Ovary (tissue), 9 donors: ENCODE measurements around the gene KDM2B. TPM values are rescaled to one million over a fixed set of nuclear protein-coding genes. Genes with fewer than 3 reads are reported as not detected.

Source experiments
- DNase-seq, 5 donors: peaks; one replicate each; pipeline ENCODE4 v3.0.0-alpha.2; 2019 to 2020
- H3K27ac ChIP-seq, 2 donors: fragments of 200-600 bp; one replicate each; pipeline versions ENCODE4 v1.5.1 to v1.8.0; 2019 to 2022
- H3K27me3 ChIP-seq: fragments of 200-600 bp; one replicate; pipeline ENCODE4 v1.8.0; 2022
- H3K36me3 ChIP-seq: fragments of 200-600 bp; sonication (generic); one replicate; pipeline ENCODE4 v1.5.1; 2019
- H3K4me1 ChIP-seq: one replicate; pipeline ENCODE4 v1.8.1; 2013; ENCODE audit warnings: mild to moderate bottlenecking, moderate library complexity; ENCODE audit not compliant: insufficient read depth
- H3K4me3 ChIP-seq: fragments of 200-600 bp; sonication (generic); one replicate; pipeline ENCODE4 v1.5.1; 2017
- H3K9me3 ChIP-seq, 2 donors: fragments of 200-600 bp in 1 of 2; sonication (generic) in 1 of 2; one replicate each; pipeline versions ENCODE4 v1.5.1 to v1.8.1; 2013 to 2019; ENCODE audit warnings: mild to moderate bottlenecking in 1 of 2, moderate library complexity in 1 of 2
- EP300 ChIP-seq: sonication (generic); formaldehyde crosslinking; IDR thresholded peaks from one replicate; pipeline ENCODE4 v1.6.1; 2017; ENCODE audit warnings: antibody characterized with exemption
- POLR2A ChIP-seq: fragments of 450-650 bp; IDR thresholded peaks from one replicate; pipeline ENCODE4 v1.6.1; 2017; ENCODE audit warnings: antibody characterized with exemption, mild to moderate bottlenecking, moderate library complexity
- WGBS, 3 donors: extraction: QIAGEN DNeasy Blood & Tissue Kit in 1 of 3; methylation state at CpG; one replicate each; pipeline versions ENCODE4 v1.1.5 to v1.1.7; 2013 to 2017; 5-methylcytosine and 5-hydroxymethylcytosine counted together
- intact Hi-C, 4 donors: fragments of 100-400 bp; cut with DNase I; formaldehyde crosslinking; loops; one replicate each; pipeline versions ENCODE4 v1.11.0 to v1.15.1; 2022 to 2023
- polyA plus RNA-seq, 2 donors: library from polyadenylated mRNA; stranded (reverse); fragments of 200-250 nt in 1 of 2; fragments of 350-450 nt in 1 of 2; fragmentation: Illumina TruSeq in 1 of 2; extraction: RNeasy Lipid Tissue Mini Kit (QIAGEN cat#74804) in 1 of 2; gene quantifications; one replicate each; pipeline ENCODE4 v1.2.3, GENCODE V29; 2013 to 2014
- total RNA-seq, 7 donors: library from RNA; depleted of rRNA in 2 of 7; stranded (reverse); fragments of >200 nt in 2 of 7; fragmentation: NEBNext Ultra II Directional in 3 of 7; extraction: Animal tissue kit (Norgen Biotek cat#: 25700) in 3 of 7; gene quantifications; one replicate each; pipeline versions ENCODE4 v1.1.0 to v1.2.4, GENCODE V29; 2016 to 2023
- TF ChIP-seq, protein P1 (sequence below), 3 donors: fragments of 450-650 bp in 2 of 3; fragments of 200-600 bp in 1 of 3; IDR thresholded peaks; one replicate each; pipeline versions ENCODE4 v1.5.1 to v1.8.0; 2016 to 2022; ENCODE audit warnings: antibody characterized with exemption in 3 of 3, mild to moderate bottlenecking in 1 of 3
- donor health status: DM: no; HTN: no; CAD: no; lungs with moderate emphysema.
- donor health status: DM: no; HTN: no; CAD: no.
- donor health status: Bipolar disorder and iron deficiency.
- donor health status: DM: yes; HTN: yes; CAD: no.
- donor health status: DM: no; HTN: no; CAD: no.
- donor health status: DM: yes; HTN: yes; CAD: no.

KDM2B gene
- total and polyA plus RNA-seq, 9 donors, result 13.2 to 33.6 (median 23.4) TPM

DNA sequence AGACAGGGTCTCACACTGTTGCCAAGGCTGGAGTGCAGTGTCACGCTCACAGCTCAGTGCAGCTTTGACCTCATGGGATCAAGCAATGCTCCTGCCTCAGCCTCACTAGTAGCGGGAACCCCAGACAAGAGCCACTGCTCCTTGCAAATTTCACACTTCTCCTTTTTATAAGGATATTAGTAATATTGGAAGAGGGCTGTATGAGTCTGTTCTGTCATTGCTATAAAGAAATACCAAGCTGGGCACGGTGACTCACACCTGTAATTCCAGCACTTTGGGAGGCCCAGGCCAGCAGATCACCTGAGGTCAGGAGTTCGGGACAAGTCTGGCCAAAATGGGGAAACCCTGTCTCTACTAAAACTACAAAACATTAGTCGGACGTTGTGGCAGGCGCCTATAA is 32.6 kb upstream of the KDM2B start:
- 94 to 95% (median 94%) methylated on average over 7 of the region's 7 CpGs for WGBS, 3 donors
- H3K36me3 ChIP-seq, result no peaks in the 10 kb centered on the region
- TF ChIP-seq, protein P1, sequence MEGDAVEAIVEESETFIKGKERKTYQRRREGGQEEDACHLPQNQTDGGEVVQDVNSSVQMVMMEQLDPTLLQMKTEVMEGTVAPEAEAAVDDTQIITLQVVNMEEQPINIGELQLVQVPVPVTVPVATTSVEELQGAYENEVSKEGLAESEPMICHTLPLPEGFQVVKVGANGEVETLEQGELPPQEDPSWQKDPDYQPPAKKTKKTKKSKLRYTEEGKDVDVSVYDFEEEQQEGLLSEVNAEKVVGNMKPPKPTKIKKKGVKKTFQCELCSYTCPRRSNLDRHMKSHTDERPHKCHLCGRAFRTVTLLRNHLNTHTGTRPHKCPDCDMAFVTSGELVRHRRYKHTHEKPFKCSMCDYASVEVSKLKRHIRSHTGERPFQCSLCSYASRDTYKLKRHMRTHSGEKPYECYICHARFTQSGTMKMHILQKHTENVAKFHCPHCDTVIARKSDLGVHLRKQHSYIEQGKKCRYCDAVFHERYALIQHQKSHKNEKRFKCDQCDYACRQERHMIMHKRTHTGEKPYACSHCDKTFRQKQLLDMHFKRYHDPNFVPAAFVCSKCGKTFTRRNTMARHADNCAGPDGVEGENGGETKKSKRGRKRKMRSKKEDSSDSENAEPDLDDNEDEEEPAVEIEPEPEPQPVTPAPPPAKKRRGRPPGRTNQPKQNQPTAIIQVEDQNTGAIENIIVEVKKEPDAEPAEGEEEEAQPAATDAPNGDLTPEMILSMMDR (IDR thresholded peaks at IDR 0.05), result no peak
- TF ChIP-seq POLR2A (no peak), EP300 (no peak)
- no peaks in the 10 kb centered on the region for H3K27me3 ChIP-seq
- no peak overlapping the region for H3K4me3 ChIP-seq
- H3K9me3 ChIP-seq, result no peaks in the 10 kb centered on the region
- H3K27ac ChIP-seq, result no peak overlapping the region
- intact Hi-C loops, result no loop called here
- H3K4me1 ChIP-seq, result peaks cover 4% of the 10 kb centered on the region
- no peak for DNase-seq

DNA sequence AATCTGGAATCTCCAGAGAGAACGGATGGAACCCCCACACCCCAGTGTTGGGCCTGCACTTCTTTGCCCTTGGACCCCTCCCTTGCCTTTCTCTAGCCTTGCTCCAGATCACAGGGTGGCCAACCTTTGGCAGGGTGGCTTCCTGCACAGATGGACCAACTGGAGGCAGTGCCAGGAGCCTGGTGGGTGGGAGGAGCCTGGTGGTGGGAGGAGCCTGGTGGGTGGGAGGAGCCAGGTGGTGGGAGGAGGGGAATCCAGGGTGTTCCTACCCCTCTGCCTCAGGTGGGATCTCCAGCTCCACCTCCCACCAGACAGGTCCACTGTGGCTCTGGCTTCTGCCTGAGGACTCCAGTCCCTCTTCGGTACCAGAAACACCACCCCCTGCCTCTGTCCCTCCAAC is 30.5 kb upstream of the KDM2B start:
- TF ChIP-seq POLR2A, result no peak
- no peak for TF ChIP-seq EP300
- TF ChIP-seq, protein P1 (IDR thresholded peaks at IDR 0.05), result no peak
- H3K27ac ChIP-seq, result peak overlapping the region in 1 of 2 donors; percentile 64
- H3K4me3 ChIP-seq, result no peak overlapping the region
- intact Hi-C loops, result no loop called here
- WGBS, 3 donors, result 80 to 88% (median 84%) methylated on average over 2 of the region's 2 CpGs
- H3K27me3 ChIP-seq, result no peaks in the 10 kb centered on the region
- H3K9me3 ChIP-seq, result no peaks in the 10 kb centered on the region
- H3K4me1 ChIP-seq, result peaks cover 4% of the 10 kb centered on the region
- no peaks in the 10 kb centered on the region for H3K36me3 ChIP-seq
- DNase-seq, result peak in 3 of 5 donors; percentile 32 to 48 (median 44)

DNA sequence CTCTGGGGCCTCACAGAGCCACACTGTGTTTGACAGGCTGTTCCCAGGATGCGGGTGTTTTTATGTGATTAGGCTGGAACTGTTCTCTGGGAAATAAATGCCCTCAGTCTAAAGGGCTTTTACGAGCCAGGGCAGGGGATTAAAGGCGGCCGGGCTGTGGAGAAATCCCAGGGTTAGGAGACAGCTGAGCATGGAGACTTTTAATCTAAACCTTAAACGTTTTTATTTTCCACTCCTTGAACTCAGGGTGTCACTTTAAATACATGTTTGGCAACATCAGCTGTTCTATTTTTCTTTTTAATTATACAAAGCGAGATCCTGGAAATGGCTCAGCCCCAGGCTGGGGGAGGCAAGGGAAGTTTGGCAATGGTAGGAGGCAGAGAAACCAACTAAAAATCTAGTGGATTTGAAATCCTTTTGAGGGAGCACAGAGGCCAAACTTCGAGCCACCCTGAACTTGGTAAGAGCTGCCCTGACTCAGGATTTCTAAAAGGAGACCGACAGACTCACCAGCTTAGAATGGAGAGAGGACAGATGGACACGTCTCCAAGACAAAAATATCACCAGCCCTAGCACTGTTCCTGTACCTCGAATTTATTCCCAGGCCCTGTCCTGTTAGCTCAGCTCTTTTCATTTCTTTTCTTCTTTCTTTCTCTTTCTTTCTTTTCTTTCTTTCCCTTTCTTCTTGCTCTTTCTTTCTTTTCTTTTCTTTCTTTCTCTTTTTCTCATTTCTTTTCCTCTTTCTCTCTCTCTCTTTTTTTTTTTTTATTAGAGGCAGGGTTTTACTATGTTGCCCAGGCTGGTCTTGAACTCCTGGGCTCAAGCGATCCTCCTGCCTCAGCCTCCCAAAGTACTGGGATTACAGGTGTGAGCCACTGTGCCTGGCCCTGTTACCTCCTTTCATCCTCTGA is 29.7 kb upstream of the KDM2B start:
- peaks cover 4% of the 10 kb centered on the region for H3K4me1 ChIP-seq
- intact Hi-C loops, result no loop called here
- H3K27ac ChIP-seq, result peak overlapping the region; percentile 4 to 64
- H3K9me3 ChIP-seq, result no peaks in the 10 kb centered on the region
- no peaks in the 10 kb centered on the region for H3K27me3 ChIP-seq
- H3K36me3 ChIP-seq, result no peaks in the 10 kb centered on the region
- no peak for TF ChIP-seq EP300
- TF ChIP-seq, protein P1 (IDR thresholded peaks at IDR 0.05), result no peak
- TF ChIP-seq POLR2A, result no peak
- WGBS, 3 donors, result 9 to 13% (median 13%) methylated on average over 11 of the region's 11 CpGs
- DNase-seq, result peak in 4 of 5 donors; percentile 29 to 66 (median 56)
- H3K4me3 ChIP-seq, result no peak overlapping the region

DNA sequence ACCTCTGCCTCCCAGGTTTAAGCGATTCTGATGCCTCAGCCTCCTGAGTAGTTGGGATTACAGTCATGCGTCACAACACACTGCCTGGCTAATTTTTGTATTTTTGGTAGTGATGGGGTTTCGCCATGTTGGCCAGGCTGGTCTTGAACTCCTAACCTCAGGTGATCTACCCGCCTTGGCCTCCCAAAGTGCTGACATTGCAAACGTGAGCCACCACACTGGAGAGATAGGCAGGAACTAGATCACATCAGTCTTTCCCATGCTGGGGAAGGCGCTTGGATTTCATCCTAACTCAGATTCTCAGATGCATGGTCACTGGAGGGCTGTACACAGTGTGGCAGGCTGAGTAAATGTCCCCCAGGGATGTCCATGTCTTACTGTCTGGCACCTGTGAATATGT is 27.5 kb upstream of the KDM2B start:
- TF ChIP-seq POLR2A (no peak), EP300 (no peak)
- TF ChIP-seq, protein P1 (IDR thresholded peaks at IDR 0.05), result no peak
- Histone ChIP-seq H3K27ac (no peak overlapping the region), H3K9me3 (no peaks in the 10 kb centered on the region), H3K27me3 (no peaks in the 10 kb centered on the region), H3K4me3 (no peak overlapping the region), H3K36me3 (no peaks in the 10 kb centered on the region), H3K4me1 (peaks cover 4% of the 10 kb centered on the region)
- WGBS, 3 donors, result 92 to 94% (median 93%) methylated on average over 6 of the region's 6 CpGs
- intact Hi-C loops, result no loop called here
- no peak for DNase-seq
